ENCODE data around the gene TARBP1.

The TARBP1 gene

DNA sequence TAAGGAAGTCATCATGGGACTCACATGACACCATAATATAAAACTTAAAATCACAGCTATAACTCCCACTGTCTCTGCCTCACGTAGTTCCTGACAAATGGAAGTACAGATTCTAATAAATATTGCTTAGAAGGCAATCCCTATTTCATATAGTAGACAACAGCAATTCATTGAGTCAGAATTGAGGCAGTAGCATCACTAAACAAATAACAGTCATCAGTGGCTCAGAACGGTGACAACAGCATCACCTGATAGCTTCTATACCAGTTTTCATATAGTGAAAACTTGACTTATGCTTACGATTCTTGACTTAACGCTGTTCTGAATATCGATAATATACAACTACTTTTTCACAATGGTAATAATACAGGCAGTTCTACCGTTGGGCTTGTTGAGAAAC, 12.0 kb downstream of the TARBP1 start:
- in situ Hi-C loops (cut with HindIII; ENCODE audit: low sequenced_read_pairs): no loop called here
- H3K4me3 ChIP-seq (ENCODE audit: low read depth, low read length): no peak overlapping the region
- TF ChIP-seq, protein P1, sequence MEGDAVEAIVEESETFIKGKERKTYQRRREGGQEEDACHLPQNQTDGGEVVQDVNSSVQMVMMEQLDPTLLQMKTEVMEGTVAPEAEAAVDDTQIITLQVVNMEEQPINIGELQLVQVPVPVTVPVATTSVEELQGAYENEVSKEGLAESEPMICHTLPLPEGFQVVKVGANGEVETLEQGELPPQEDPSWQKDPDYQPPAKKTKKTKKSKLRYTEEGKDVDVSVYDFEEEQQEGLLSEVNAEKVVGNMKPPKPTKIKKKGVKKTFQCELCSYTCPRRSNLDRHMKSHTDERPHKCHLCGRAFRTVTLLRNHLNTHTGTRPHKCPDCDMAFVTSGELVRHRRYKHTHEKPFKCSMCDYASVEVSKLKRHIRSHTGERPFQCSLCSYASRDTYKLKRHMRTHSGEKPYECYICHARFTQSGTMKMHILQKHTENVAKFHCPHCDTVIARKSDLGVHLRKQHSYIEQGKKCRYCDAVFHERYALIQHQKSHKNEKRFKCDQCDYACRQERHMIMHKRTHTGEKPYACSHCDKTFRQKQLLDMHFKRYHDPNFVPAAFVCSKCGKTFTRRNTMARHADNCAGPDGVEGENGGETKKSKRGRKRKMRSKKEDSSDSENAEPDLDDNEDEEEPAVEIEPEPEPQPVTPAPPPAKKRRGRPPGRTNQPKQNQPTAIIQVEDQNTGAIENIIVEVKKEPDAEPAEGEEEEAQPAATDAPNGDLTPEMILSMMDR (IDR thresholded peaks at IDR 0.05; ENCODE audit: low read depth, low read length): no peak
- DNase-seq (ENCODE audit: low read depth, low spot score): no peak

DNA sequence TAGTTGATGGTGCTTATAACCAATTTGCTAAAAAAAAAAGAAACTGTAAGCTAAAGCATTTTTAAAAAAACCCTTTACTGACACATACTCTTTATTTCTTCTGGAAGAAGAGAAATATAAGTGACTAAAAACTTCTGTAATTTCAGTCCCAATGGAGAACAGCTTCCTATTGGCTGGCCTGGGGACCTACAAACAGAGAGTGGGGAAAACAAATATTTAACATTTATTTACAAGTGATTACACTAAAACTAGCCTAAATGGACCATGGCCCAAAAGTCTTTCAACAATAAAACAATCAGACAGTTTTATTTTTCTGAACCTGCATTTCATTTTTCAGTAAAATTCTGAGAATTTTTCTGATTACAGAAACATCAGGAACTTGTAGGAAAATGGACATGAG, 15.2 kb downstream of the TARBP1 start:
- TF ChIP-seq, protein P1 (IDR thresholded peaks at IDR 0.05; ENCODE audit: low read depth, low read length): no peak
- DNase-seq (ENCODE audit: low read depth, low spot score): no peak
- in situ Hi-C loops (cut with HindIII; ENCODE audit: low sequenced_read_pairs): no loop called here

DNA sequence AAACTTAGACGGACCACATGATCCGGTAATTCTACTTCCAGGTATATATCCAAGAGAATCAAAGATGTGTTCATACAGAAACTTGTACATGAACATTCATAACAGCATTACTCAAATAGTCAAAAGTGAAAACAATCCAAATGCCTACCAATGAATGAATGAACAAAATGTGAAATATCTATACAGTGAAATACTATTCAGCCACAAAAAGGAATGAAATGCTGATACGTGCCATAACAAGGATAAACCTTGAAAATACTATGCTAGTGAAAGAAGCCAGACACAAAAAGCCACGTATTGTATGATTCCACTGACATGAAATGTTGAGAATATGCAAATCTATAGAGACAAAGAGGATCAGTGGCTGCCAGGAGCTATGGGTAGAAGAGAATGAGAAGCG, 18.3 kb downstream of the TARBP1 start:
- H3K4me3 ChIP-seq (ENCODE audit: low read depth, low read length): no peak overlapping the region
- no peak for DNase-seq (ENCODE audit: low read depth, low spot score)
- in situ Hi-C loops (cut with HindIII; ENCODE audit: low sequenced_read_pairs): no loop called here
- TF ChIP-seq, protein P1 (IDR thresholded peaks at IDR 0.05; ENCODE audit: low read depth, low read length): no peak

More for the DNA sequence above, 15.2 kb downstream of the TARBP1 start:
- no peak overlapping the region for H3K4me3 ChIP-seq (ENCODE audit: low read depth, low read length)

GRCh38 chr1:234458352-234459017, 20.5 kb downstream of the TARBP1 start:
- in situ Hi-C loops (cut with HindIII; ENCODE audit: low sequenced_read_pairs): no loop called here
- DNase-seq (ENCODE audit: low read depth, low spot score): no peak
- TF ChIP-seq, protein P1 (IDR thresholded peaks at IDR 0.05; ENCODE audit: low read depth, low read length): no peak
- H3K4me3 ChIP-seq (ENCODE audit: low read depth, low read length): no peak overlapping the region

GRCh38 chr1:234454926-234455325, 24.1 kb downstream of the TARBP1 start:
- H3K4me3 ChIP-seq (ENCODE audit: low read depth, low read length): no peak overlapping the region
- in situ Hi-C loops (cut with HindIII; ENCODE audit: low sequenced_read_pairs): no loop called here
- TF ChIP-seq, protein P1 (IDR thresholded peaks at IDR 0.05; ENCODE audit: low read depth, low read length): no peak
- DNase-seq (ENCODE audit: low read depth, low spot score): no peak

- TF ChIP-seq, protein P1 (IDR thresholded peaks at IDR 0.05; ENCODE audit: low read depth, low read length): no peak
- no peak overlapping the region for H3K4me3 ChIP-seq (ENCODE audit: low read depth, low read length)
- no peak for DNase-seq (ENCODE audit: low read depth, low spot score)
- in situ Hi-C loops (cut with HindIII; ENCODE audit: low sequenced_read_pairs): no loop called here
Measured at GRCh38 chr1:234452406-234452965, 26.5 kb downstream of the TARBP1 start.

Measured in astrocyte of the spinal cord (primary cell).